GM04503 (cell line): ENCODE data around the gene C2CD2.

Experiments used
- DNase-seq: peaks from one replicate; pipeline ENCODE4 v3.0.0-alpha.2; 2012; ENCODE audit warnings: low read depth

C2CD2 gene

DNA sequence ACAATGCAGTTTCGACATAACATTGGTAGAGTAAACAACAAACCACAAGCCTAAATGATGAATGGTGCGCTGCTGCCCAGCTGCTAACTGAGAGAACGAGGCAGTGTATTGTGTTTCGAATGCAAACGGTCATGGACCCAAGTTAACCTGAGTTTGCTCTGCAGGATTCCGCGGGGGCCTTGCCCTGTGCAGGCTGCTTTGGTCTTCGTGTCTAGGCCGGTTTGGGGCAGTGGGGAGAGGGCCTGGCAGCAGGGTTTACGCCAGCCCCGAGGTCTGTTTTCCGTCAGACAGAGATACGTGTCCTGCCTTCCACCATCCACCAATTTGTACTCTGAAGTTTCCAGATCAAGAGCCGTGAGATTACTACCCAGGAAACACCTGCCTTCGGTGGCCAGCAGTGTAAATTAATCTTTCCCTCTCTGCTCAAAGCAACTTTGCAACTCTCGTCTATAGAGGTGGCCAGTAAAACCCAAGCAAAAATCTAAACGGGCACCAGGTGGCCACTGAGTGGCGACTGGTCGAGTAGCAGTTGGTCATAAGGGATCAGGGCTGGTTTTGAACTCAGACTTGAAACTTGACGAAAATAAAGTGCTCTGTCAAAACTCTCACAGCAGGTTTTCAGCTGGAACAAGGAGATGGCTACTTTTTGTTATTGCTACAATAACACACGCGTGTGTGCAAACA, 68.3 kb downstream of the C2CD2 start:
- DNase-seq = no peak

GRCh38 chr21:41884501-41885030, 69.3 kb downstream of the C2CD2 start:
- no peak for DNase-seq

- DNase-seq = no peak
These were observed 70.2 kb downstream of the C2CD2 start for GRCh38 chr21:41883582-41883981.

DNA sequence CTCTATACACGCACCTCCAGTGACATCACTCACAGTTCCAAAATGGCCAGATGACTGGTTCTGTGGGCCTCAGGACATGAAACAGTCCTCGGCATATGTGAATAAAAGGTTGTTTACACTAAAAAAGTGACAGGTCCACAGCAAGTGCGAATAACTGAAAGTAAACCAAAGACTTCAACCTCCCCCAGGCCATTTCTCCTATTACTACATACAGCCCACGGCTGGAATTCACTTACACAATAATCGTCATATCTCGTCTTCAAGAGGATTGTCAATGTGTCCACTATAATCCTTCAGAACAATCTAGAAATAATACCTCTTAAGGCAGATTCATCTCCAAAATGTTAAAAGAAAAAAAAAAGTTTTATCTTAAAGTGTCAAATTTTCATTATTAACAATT, 72.8 kb downstream of the C2CD2 start:
- DNase-seq = no peak

DNA sequence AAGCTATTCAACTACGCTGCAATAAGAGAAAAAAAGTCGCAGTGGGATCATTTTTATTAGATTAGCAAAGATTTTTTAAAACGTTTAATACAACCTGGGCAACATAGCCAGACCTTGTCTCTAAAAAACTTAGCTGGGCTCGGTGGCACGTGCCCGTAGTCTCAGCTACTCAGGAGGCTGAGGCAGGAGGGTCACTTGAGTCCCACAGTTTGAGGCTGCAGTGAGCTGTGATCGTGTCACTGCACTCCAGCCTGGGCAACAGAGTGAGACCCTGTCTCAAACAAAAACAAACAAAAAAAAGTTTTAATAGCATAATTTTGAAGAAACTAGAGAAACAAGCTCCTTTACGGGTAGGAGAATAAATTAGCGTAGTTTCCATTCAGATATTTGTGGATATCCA, 73.7 kb downstream of the C2CD2 start:
- no peak for DNase-seq

- no peak for DNase-seq
These were observed 74.4 kb downstream of the C2CD2 start, which contains the start of gene PRDM15 for GRCh38 chr21:41879190-41879998. Gene PRDM15 (minus strand): TSS chr21:41879344. CDS start chr21:41860363, 18,981 bp downstream.

DNA sequence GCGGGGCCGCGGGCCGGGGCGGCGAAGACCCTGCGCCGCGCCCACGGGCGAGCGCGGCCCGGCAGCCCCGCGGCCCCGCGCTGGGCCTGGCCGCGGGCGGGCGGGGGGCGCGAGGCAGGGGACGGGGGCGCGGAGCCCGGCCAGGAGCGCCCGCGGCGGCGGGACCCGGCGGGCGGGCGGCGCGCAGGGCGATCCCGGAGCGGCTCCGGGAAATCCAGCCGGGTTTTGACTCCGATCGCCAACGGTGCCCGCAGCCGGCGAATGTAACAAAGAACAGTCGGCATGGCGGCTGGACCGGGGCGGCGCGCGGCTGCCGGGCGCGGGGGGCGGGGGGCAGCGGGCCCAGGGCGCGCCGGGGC, 75.0 kb downstream of the C2CD2 start:
- no peak for DNase-seq

DNA sequence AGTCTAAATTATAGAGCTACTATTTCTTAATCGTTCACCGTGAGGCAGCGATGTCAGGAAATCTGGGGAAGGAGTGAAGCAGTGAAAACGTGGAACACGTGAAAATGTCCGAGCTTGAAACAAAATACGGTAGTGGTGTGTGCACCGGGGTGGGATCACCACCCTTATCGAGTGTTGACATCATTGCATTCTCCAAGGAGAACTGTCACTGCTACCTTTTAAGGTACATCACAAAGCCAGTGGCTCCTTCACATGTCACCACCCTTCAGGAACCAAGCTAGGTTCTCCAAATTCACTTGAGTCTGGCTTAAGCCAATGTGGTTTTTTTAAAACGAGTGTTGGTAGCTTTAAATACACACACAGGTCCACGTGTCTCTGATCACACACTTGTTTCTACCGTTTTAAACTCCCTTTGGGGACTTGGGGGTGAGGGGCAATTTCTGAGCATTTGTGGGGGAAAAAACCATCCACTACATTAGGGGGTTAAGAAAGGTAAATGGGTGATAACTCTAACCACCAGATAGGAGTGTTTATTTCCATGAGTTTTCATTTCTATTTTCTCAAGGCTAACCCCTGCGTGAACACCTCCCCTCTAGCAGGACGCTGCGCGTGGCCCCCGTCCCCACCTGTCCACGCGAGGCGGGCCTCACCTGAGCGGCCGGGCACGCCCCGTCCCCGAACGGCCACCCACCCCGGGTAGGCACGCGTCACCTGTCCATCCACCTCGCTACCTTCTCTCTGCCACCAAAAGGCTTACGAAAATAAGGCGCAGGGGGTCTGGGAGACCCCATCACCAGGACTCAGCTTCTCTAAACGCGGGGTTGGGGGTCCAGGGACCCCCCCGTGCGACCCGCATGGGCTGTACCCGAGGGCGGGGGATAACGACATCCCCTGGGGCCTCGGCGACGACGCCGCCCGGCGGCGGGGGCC, 75.7 kb downstream of the C2CD2 start:
- no peak for DNase-seq

GRCh38 chr21:41876928-41877652, 76.7 kb downstream of the C2CD2 start:
- no peak for DNase-seq

- no peak for DNase-seq
These were observed 77.4 kb downstream of the C2CD2 start for GRCh38 chr21:41876396-41876795.

DNA sequence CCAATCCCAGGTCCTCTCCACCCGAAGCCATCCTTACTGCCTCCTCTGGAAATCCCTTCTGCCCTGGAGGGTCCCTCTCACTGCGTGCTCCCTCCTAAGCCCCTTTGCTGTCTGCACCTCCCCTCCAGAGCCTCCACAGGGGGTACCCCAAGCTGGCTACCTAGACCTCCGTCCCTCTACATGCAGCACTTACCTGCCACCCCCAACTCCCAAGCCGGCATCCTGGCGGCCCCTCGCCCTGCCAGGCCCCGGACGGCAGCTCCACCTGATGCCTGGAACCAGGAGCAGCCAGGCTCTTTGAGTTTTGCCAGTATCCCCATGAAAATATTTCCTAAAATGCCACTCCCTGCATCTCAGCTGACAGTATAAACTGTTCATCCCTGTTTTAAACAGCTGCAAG, 78.7 kb downstream of the C2CD2 start:
- DNase-seq = no peak

GRCh38 chr21:41874611-41875010, 79.2 kb downstream of the C2CD2 start:
- no peak for DNase-seq

DNA sequence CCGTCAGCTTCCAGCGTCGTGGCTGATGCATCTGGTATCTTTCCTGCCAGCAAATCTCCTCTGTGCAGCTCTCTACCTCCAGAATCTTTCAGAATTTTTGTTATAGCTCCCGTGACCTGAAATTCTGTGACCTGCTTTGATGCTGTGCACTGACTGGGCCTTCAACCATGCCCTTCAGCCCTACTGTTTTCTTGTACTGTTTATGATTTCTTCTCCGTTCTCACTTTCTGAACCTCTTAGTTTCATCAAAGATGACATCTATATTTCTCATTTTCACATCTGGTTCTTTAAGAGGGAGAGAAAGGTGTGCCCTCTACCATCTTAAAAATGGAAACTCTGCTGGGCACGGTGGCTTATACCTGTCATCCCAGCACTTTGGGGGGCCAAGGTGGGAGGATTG, 80.4 kb downstream of the C2CD2 start:
- DNase-seq = no peak

GRCh38 chr21:41873005-41873404, 80.8 kb downstream of the C2CD2 start:
- no peak for DNase-seq

DNA sequence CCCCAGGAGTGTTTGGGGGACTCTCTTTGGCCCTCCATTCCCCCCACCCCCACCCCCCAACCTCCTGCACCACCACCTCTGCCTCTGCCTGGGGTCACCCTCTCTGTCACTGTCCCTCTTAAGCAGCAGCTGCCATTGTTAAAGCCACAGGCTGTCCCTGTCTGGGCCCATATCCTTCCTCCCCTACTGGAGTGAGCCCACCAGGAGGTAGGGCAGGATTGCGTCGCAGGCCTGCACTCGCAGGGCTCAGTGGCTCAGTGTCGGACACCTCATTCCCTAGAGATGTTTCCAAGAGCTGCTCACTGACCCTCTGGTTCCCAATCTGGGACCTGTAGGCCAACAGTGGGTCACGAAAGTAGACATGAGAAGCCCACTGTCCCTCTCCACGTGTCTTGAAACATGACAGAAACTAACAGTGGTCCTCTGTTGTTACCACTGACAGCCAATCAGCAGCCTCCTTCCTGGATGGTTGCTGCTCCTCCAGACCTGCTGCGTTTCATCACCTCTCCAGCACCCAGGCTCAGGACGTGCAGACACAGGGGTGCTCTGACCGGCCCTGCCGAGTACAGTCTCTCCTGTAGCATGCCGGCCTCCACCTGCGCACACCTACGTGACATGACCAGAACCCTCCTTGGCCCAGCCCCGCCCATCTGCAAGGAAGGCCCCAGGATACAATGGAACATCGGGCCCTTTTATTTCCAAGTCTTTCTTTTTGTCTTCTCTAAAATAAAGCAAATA, 82.4 kb downstream of the C2CD2 start:
- DNase-seq = no peak

DNA sequence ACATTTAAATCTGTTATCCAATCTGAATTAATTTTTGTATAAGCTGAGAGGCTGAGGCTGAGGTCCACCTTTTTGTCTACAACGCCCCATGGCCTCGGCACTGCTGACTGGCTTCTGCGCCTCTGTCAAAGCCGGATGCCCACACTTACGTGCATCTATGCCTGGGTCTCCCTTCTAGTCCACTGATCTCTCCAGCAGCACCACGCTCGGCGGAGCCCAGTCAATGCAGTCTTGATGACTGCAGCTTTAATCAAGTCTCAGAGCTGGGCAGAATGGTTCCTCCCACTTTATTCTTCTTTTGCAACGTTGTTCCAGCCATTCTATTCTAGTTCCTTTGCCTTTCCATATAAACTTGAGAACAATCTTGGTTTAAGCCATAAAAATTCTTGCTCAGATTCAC, 84.0 kb downstream of the C2CD2 start:
- no peak for DNase-seq

- DNase-seq = no peak
These were observed 85.6 kb downstream of the C2CD2 start for GRCh38 chr21:41868062-41868710.

- no peak for DNase-seq
These were observed 86.5 kb downstream of the C2CD2 start for GRCh38 chr21:41867313-41867712.

DNA sequence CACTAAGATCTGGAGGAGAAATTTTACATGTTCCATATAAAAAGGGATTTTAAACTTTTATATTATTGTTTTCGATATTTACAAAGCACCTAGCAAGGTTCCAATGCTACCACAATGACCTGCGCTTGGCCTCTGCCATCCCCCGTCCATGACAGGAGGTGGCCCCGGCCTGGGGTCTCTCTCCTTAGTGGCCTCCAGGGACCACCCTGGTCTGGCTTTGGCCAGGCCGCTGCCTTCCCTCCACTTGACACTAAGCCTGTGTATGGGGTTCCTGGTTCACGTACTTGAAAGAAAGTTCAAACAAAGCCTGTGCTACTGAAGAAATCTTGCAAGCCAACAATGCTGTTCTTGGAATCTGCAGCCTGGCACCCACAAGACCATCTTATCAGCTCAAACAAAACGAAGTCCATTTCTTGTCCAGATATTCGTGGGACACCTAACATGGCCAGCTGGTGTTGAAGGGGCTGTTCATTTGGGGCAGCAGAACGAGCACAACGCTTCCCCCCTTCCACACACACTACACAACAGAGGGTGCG, 87.5 kb downstream of the C2CD2 start:
- no peak for DNase-seq
